UCSD-AML1 (cell line): ENCODE results near the gene FABP6.

Experiments used
- DNase-seq: peaks from one replicate; lab custom pipeline; 2025; ENCODE audit not compliant: unreplicated experiment; lab: John Stamatoyannopoulos, UW

FABP6 gene

GRCh38 chr5:160287378-160288051 lies 58.2 kb downstream of the FABP6 start:
- DNase-seq: no peak
